SK-N-MC (cell line): ENCODE data around the gene ZSWIM8.
"Not testable (repeated sequence)": the region's sequence is repeated elsewhere in the genome, so short reads cannot be mapped to it uniquely, and the experiment has no call there.

Source experiments
- EZH2 ChIP-seq: fragments of 200-600 bp; sonication (generic); IDR thresholded peaks from one replicate; pipeline ENCODE4 v1.6.1; 2017; ENCODE audit warnings: antibody characterized with exemption
- FOXP2 ChIP-seq: optimal IDR thresholded peaks from 2 replicates; pipeline ENCODE3; 2011; ENCODE audit warnings: mild to moderate bottlenecking, moderate library complexity; ENCODE audit not compliant: insufficient read depth; ENCODE audit errors: extremely low read length, control extremely low read depth
- POLR2AphosphoS5 ChIP-seq: IDR thresholded peaks from 2 replicates; pipeline ENCODE4 v1.6.1; 2012; ENCODE audit warnings: mild to moderate bottlenecking, low read depth, low read length, borderline replicate concordance

- TF ChIP-seq POLR2AphosphoS5, EZH2, FOXP2: not testable (repeated sequence)
These were observed 43.7 kb downstream of the ZSWIM8 start for GRCh38 chr10:73829090-73829489.
